B cell (primary cell): ENCODE results near the gene DTNBP1. TPM values are rescaled to one million over a fixed set of nuclear protein-coding genes. Genes with fewer than 3 reads are reported as not detected.
"Not testable (repeated sequence)": the region's sequence is repeated elsewhere in the genome, so short reads cannot be mapped to it uniquely, and the experiment has no call there.

ENCODE experiments used
- ATAC-seq: fragments of 200-7000 bp; cut with Tn5 transposase; one replicate; pipeline ENCODE4 v1.10.0; 2021; ENCODE audit warnings: low read depth, mild to moderate bottlenecking, moderate number of reproducible peaks, moderate library complexity
- CTCF ChIA-PET: fragments of 350-600 bp; sonication (Branson Sonifier 250); formaldehyde crosslinking; loops from one replicate; lab custom pipeline; 2021; ENCODE audit warnings: antibody characterized with exemption, inconsistent platforms; lab: Charles Lee
- POLR2A ChIA-PET: fragments of 350-600 bp; sonication (Branson Sonifier 250); formaldehyde crosslinking; loops from one replicate; lab custom pipeline; 2021; ENCODE audit warnings: antibody characterized with exemption; lab: Charles Lee
- DNase-seq: peaks from one replicate; pipeline ENCODE4 v3.0.0; 2013
- H2AFZ ChIP-seq: 2 replicates; pipeline ENCODE4 v1.6.1; 2012; ENCODE audit warnings: mild to moderate bottlenecking, low read depth, low read length; ENCODE audit not compliant: insufficient read depth, poor library complexity, severe bottlenecking
- H3K27ac ChIP-seq, 2 donors: 1 replicate in 1 of 2; 2 replicates in 1 of 2; pipeline ENCODE4 v1.5.1; 2012 to 2013; ENCODE audit warnings: low read length in 2 of 2, mild to moderate bottlenecking in 2 of 2, moderate library complexity in 1 of 2
- H3K27me3 ChIP-seq, 4 experiments: fragments of 200-600 bp in 1 of 4; sonication (generic) in 1 of 4; replicated peaks in 1 of 4; 1 replicate in 2 of 4; 2 replicates in 2 of 4; pipeline versions ENCODE4 v1.6.1 to v1.7.0; 2013 to 2016; ENCODE audit warnings: low read length in 3 of 4, mild to moderate bottlenecking in 2 of 4, mixed read lengths in 1 of 4, moderate library complexity in 1 of 4; ENCODE audit not compliant: insufficient read depth in 4 of 4, control insufficient read depth in 3 of 4; ENCODE audit errors: control extremely low read depth in 1 of 4
- H3K36me3 ChIP-seq, 2 experiments: replicated peaks in 1 of 2; 1 replicate in 1 of 2; 2 replicates in 1 of 2; pipeline versions ENCODE4 v1.6.1 to v1.7.1; 2013; ENCODE audit warnings: low read length in 1 of 2; ENCODE audit not compliant: insufficient read depth in 2 of 2, control insufficient read depth in 1 of 2; ENCODE audit errors: control extremely low read depth in 1 of 2, extremely low read depth in 1 of 2
- H3K4me1 ChIP-seq, 2 donors: fragments of 200-600 bp in 1 of 2; sonication (generic) in 1 of 2; 1 replicate in 1 of 2; 2 replicates in 1 of 2; pipeline versions ENCODE4 v1.5.1 to v1.6.1; 2013 to 2017; ENCODE audit warnings: low read length in 2 of 2; ENCODE audit not compliant: control insufficient read depth in 2 of 2, insufficient read depth in 2 of 2
- H3K4me2 ChIP-seq: replicated peaks from 2 replicates; pipeline ENCODE3; 2012; ENCODE audit warnings: mild to moderate bottlenecking, low read depth, low read length; ENCODE audit not compliant: poor library complexity, severe bottlenecking
- H3K4me3 ChIP-seq, 5 experiments: fragments of 200-600 bp in 1 of 5; sonication (generic) in 1 of 5; 1 replicate in 3 of 5; 2 replicates in 2 of 5; pipeline versions ENCODE4 v1.5.1 to v1.7.0; 2011 to 2016; ENCODE audit warnings: low read length in 4 of 5, mild to moderate bottlenecking in 4 of 5, low read depth in 2 of 5, control low read depth in 1 of 5, moderate library complexity in 1 of 5; ENCODE audit not compliant: insufficient read depth in 1 of 5; ENCODE audit errors: control extremely low read depth in 1 of 5, extremely low read depth in 1 of 5
- H3K79me2 ChIP-seq: fragments of 200-600 bp; sonication (generic); one replicate; pipeline ENCODE4 v1.6.0; 2016; ENCODE audit warnings: low read length; ENCODE audit not compliant: control insufficient read depth, insufficient read depth
- H3K9ac ChIP-seq: fragments of 200-600 bp; sonication (generic); 2 replicates; pipeline ENCODE4 v1.6.1; 2017; ENCODE audit warnings: mild to moderate bottlenecking, low read length, moderate library complexity
- H3K9me3 ChIP-seq, 3 donors: one replicate each; pipeline versions ENCODE4 v1.6.1 to v1.7.1; 2013; ENCODE audit warnings: low read length in 2 of 3; ENCODE audit not compliant: control insufficient read depth in 2 of 3, insufficient read depth in 1 of 3; ENCODE audit errors: control extremely low read depth in 1 of 3
- H4K20me1 ChIP-seq: 2 replicates; pipeline ENCODE4 v1.6.0; 2012; ENCODE audit warnings: mild to moderate bottlenecking, low read length; ENCODE audit not compliant: insufficient read depth, control insufficient read depth, poor library complexity, severe bottlenecking
- H3K27ac Mint-ChIP-seq: one replicate; pipeline ENCODE4 v1.8.0; 2021; ENCODE audit warnings: mixed read lengths
- H3K27me3 Mint-ChIP-seq: one replicate; pipeline ENCODE4 v1.8.0; 2021; ENCODE audit warnings: mixed read lengths
- H3K4me1 Mint-ChIP-seq: one replicate; pipeline ENCODE4 v1.8.0; 2021; ENCODE audit warnings: mixed read lengths
- H3K4me3 Mint-ChIP-seq: one replicate; pipeline ENCODE4 v1.8.0; 2021; ENCODE audit warnings: mixed read lengths
- H3K9me3 Mint-ChIP-seq: one replicate; pipeline ENCODE4 v1.8.0; 2022; ENCODE audit warnings: mixed read lengths; ENCODE audit not compliant: insufficient read depth
- CTCF ChIP-seq: fragments of 200-600 bp; IDR thresholded peaks from one replicate; pipeline ENCODE4 v1.8.0; 2022; ENCODE audit warnings: antibody characterized with exemption, mild to moderate bottlenecking
- EZH2 ChIP-seq: IDR thresholded peaks from 2 replicates; pipeline ENCODE4 v1.6.1; 2012; ENCODE audit warnings: borderline replicate concordance, low read depth, mild to moderate bottlenecking, moderate library complexity, low read length; ENCODE audit not compliant: insufficient read depth, poor library complexity, severe bottlenecking
- WGBS: methylation state at CpG from one replicate; pipeline ENCODE4 v1.1.5; 2013; ENCODE audit warnings: missing lambda C conversion rate; ENCODE audit not compliant: insufficient coverage; 5-methylcytosine and 5-hydroxymethylcytosine counted together
- intact Hi-C: fragments of 100-400 bp; cut with micrococcal nuclease; formaldehyde crosslinking; loops from one replicate; pipeline ENCODE4 v1.10.0; 2022
- polyA plus RNA-seq: library from polyadenylated mRNA; depleted of rRNA; stranded (reverse); fragments of >200 nt; gene quantifications from 2 replicates; pipeline ENCODE4 v1.2.3, GENCODE V29; 2012
- total RNA-seq, 2 donors: library from RNA; stranded (reverse); fragments of 120-200 nt in 1 of 2; gene quantifications; 1 replicate in 1 of 2; 2 replicates in 1 of 2; pipeline versions ENCODE4 v1.2.3 to v1.2.4, GENCODE V29; 2013 to 2022

DTNBP1 gene
- total and polyA plus RNA-seq, 2 donors (not counting 1 experiment from before 2014, with no cell fraction given): 31.4 to 73.0 TPM

DNA sequence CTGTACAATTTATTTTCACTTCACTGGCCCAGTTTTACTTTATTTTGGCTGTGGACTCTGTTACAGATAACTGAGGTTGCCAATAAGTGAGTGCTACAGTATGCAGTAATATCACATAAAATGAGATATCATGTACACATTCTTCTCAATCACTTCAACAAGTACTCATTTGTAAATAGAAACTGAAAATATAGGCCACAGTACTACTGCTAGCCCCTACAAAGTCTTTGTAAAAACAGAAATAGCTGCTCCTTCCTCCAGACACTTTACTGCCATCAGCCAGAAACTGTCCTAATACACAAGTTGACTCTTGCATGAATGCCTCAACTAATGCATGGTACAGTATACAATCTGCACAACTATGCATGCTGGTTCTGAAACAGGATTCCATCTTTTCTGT, 9.2 kb downstream of the DTNBP1 start:
- TF ChIP-seq EZH2 (no peak), CTCF (no peak)
- H3K36me3 ChIP-seq: peaks cover 1 to 26% of the 10 kb centered on the region in 2 experiments
- no peak overlapping the region for H3K9ac ChIP-seq
- no peak for DNase-seq
- no peak overlapping the region for H3K4me3 ChIP-seq
- Mint-ChIP-seq H3K27me3 (no peaks in the 10 kb centered on the region), H3K9me3 (no peaks in the 10 kb centered on the region), H3K4me1 (peaks cover 54% of the 10 kb centered on the region), H3K27ac (no peak overlapping the region), H3K4me3 (peak overlapping the region; percentile 10)
- H3K9me3 ChIP-seq: no peaks in the 10 kb centered on the region
- ATAC-seq: no peak
- POLR2A ChIA-PET: no interaction called here
- CTCF ChIA-PET: no interaction called here
- H3K27ac ChIP-seq: peak overlapping the region in 1 of 2 donors; percentile 27
- H3K4me2 ChIP-seq: peak overlapping the region; percentile 21
- no peak overlapping the region for H2AFZ ChIP-seq
- peaks cover 71% of the 10 kb centered on the region for H3K79me2 ChIP-seq
- peaks cover 30 to 41% of the 10 kb centered on the region in 2 donors for H3K4me1 ChIP-seq
- no peaks in the 10 kb centered on the region for H3K27me3 ChIP-seq
- intact Hi-C loops: no loop called here
- peaks cover 38% of the 10 kb centered on the region for H4K20me1 ChIP-seq

DNA sequence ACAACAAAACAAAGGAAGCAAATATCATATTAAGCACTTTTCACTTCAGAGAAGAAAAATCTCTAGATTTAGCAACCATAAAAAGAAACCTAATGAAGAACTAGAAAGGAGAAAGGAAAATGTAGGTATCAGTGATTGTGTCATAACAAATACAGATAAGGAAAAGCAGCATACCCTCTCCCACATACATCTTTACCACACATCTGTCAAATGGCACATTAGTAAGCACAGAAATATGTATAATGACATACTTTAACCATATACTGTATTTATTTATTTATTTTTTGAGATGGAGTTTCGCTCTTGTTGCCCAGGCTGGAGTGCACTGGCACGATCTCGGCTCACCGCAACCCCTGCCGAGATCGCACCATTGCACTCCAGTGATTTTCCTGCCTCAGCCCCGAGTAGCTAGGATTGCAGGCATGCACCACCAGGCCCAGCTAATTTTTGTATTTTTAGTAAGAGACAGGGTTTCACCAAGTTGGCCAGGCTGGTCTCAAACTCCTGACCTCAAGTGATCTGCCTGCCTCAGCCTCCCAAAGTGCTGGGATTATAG, 12.7 kb downstream of the DTNBP1 start:
- intact Hi-C loops, ATAC-seq, H3K4me2 ChIP-seq, H3K27ac Mint-ChIP-seq, H3K9me3 ChIP-seq, DNase-seq, H3K4me3 Mint-ChIP-seq, H3K27me3 ChIP-seq, H2AFZ ChIP-seq, H3K9me3 Mint-ChIP-seq, H3K9ac ChIP-seq, POLR2A ChIA-PET, H3K4me3 ChIP-seq, H3K27ac ChIP-seq, CTCF ChIA-PET, H3K27me3 Mint-ChIP-seq: not testable (repeated sequence)
- H4K20me1 ChIP-seq: peaks cover 13% of the 10 kb centered on the region
- H3K4me1 Mint-ChIP-seq: peaks cover 46% of the 10 kb centered on the region
- peaks cover 73% of the 10 kb centered on the region for H3K79me2 ChIP-seq
- H3K36me3 ChIP-seq: peaks cover 1 to 29% of the 10 kb centered on the region in 2 experiments
- WGBS: 94% methylated on average over 5 of the region's 7 CpGs
- peaks cover 9 to 17% of the 10 kb centered on the region in 2 donors for H3K4me1 ChIP-seq
